Adrenal gland (tissue), 12 donors: ENCODE measurements around the gene PLOD3. TPM values are rescaled to one million over a fixed set of nuclear protein-coding genes. Genes with fewer than 3 reads are reported as not detected.
"Not testable (repeated sequence)": the region's sequence is repeated elsewhere in the genome, so short reads cannot be mapped to it uniquely, and the experiment has no call there.

Experiments used
- DNase-seq, 7 donors: peaks; one replicate each; pipeline ENCODE4 v3.0.0-alpha.2; 2019 to 2020
- H3K27ac ChIP-seq, 5 donors: fragments of 200-600 bp; sonication (generic) in 4 of 5; 1 replicate in 3 of 5; 2 replicates in 2 of 5; pipeline versions ENCODE4 v1.5.1 to v1.8.0; 2016 to 2020; ENCODE audit warnings: mild to moderate bottlenecking in 1 of 5
- H3K27me3 ChIP-seq: fragments of 200-600 bp; 2 replicates; pipeline ENCODE4 v1.8.0; 2021
- H3K36me3 ChIP-seq, 2 donors: fragments of 200-600 bp; replicated peaks in 1 of 2; 1 replicate in 1 of 2; 2 replicates in 1 of 2; pipeline versions ENCODE4 v1.5.1 to v1.8.0; 2018 to 2022
- H3K4me1 ChIP-seq, 2 donors: fragments of 200-600 bp; replicated peaks in 1 of 2; 1 replicate in 1 of 2; 2 replicates in 1 of 2; pipeline versions ENCODE4 v1.5.1 to v1.8.0; 2018 to 2021
- H3K4me3 ChIP-seq, 4 donors: fragments of 200-600 bp; sonication (generic) in 3 of 4; one replicate each; pipeline ENCODE4 v1.5.1; 2016 to 2018
- H3K9me3 ChIP-seq, 3 donors: fragments of 200-600 bp; sonication (generic) in 1 of 3; replicated peaks in 1 of 3; 1 replicate in 2 of 3; 2 replicates in 1 of 3; pipeline versions ENCODE4 v1.5.1 to v1.8.0; 2016 to 2021
- CTCF ChIP-seq, 6 experiments: fragments of 450-650 bp in 4 of 6; fragments of 200-600 bp in 2 of 6; sonication (generic) in 1 of 6; IDR thresholded peaks; 1 replicate in 5 of 6; 2 replicates in 1 of 6; pipeline versions ENCODE4 v1.5.1 to v1.8.0; 2016 to 2021; ENCODE audit warnings: antibody characterized with exemption in 6 of 6, mild to moderate bottlenecking in 2 of 6, moderate library complexity in 1 of 6
- POLR2A ChIP-seq, 2 donors: fragments of 450-650 bp; IDR thresholded peaks; one replicate each; pipeline ENCODE4 v1.6.1; 2017; ENCODE audit warnings: antibody characterized with exemption in 2 of 2, mild to moderate bottlenecking in 2 of 2, moderate library complexity in 1 of 2
- WGBS, 4 donors: extraction: QIAGEN DNeasy Blood & Tissue Kit in 2 of 4; methylation state at CpG; one replicate each; pipeline versions ENCODE4 v1.1.5 to v1.1.7; 2013 to 2017; 5-methylcytosine and 5-hydroxymethylcytosine counted together
- intact Hi-C, 2 donors: fragments of 100-400 bp; cut with DNase I; formaldehyde crosslinking; loops; one replicate each; pipeline versions ENCODE4 v1.14.1 to v1.15.0; 2022 to 2023
- polyA plus RNA-seq, 3 donors: library from polyadenylated mRNA; stranded (reverse); fragments of 200-250 nt in 2 of 3; fragments of 350-450 nt in 1 of 3; fragmentation: Illumina TruSeq in 1 of 3; extraction: RNeasy Lipid Tissue Mini Kit (QIAGEN cat#74804) in 1 of 3; gene quantifications; one replicate each; pipeline ENCODE4 v1.2.3, GENCODE V29; 2013 to 2014
- total RNA-seq, 9 donors: library from RNA; depleted of rRNA in 4 of 9; stranded (reverse); fragments of >200 nt in 4 of 9; fragments of 120-200 nt in 1 of 9; fragmentation: NEBNext Ultra II Directional in 1 of 9; extraction: Animal tissue kit (Norgen Biotek cat#: 25700) in 1 of 9; gene quantifications; one replicate each; pipeline versions ENCODE4 v1.1.0 to v1.2.4, GENCODE V29; 2013 to 2023
- donor health status: healthy with polysubstance abuse.
- donor health status: Bipolar disorder and iron deficiency.
- donor health status: DM: yes; HTN: yes; CAD: no.
- donor health status: DM: no; HTN: no; CAD: no.
- donor health status: DM: no; HTN: no; CAD: no.
- donor health status: DM: yes; HTN: yes; CAD: no.

The PLOD3 gene
- total and polyA plus RNA-seq, 12 donors: 24.1 to 62.2 (median 51.4) TPM

GRCh38 chr7:101205901-101206664 is 11.3 kb downstream of the PLOD3 start:
- Histone ChIP-seq H3K36me3 (peaks cover 0 to 26% of the 10 kb centered on the region in 2 donors), H3K27ac (no peak overlapping the region)
- WGBS, 4 donors: 80 to 89% (median 87%) methylated on average over 30 to 32 of the region's 32 CpGs

GRCh38 chr7:101203740-101204738 is 13.3 kb downstream of the PLOD3 start:
- H3K4me3 ChIP-seq, H3K36me3 ChIP-seq, H3K27ac ChIP-seq, H3K9me3 ChIP-seq, DNase-seq, H3K4me1 ChIP-seq, intact Hi-C loops: not testable (repeated sequence)
- H3K27me3 ChIP-seq: peaks cover 25% of the 10 kb centered on the region
- 70 to 73% (median 70%) methylated on average over 17 to 22 of the region's 22 CpGs for WGBS, 4 donors

More at GRCh38 chr7:101205901-101206664, 11.3 kb downstream of the PLOD3 start:
- Histone ChIP-seq H3K9me3 (no peaks in the 10 kb centered on the region), H3K4me3 (no peak overlapping the region), H3K27me3 (peaks cover 23% of the 10 kb centered on the region), H3K4me1 (peaks cover 0 to 5% of the 10 kb centered on the region in 2 donors)
- intact Hi-C loops: no loop called here
- TF ChIP-seq CTCF (IDR thresholded peaks at IDR 0.05) (no peak), POLR2A (IDR thresholded peaks at IDR 0.05) (no peak)
- no peak for DNase-seq

GRCh38 chr7:101202603-101202918 is 14.8 kb downstream of the PLOD3 start:
- Histone ChIP-seq H3K9me3 (no peaks in the 10 kb centered on the region), H3K27ac (no peak overlapping the region), H3K4me1 (peaks cover 0 to 5% of the 10 kb centered on the region in 2 donors), H3K36me3 (no peaks in the 10 kb centered on the region), H3K27me3 (peaks cover 31% of the 10 kb centered on the region), H3K4me3 (no peak overlapping the region)
- intact Hi-C loops: no loop called here
- TF ChIP-seq CTCF (IDR thresholded peaks at IDR 0.05) (no peak), POLR2A (IDR thresholded peaks at IDR 0.05) (no peak)
- WGBS, 4 donors: 84 to 97% (median 90%) methylated on average over 3 to 5 of the region's 5 CpGs
- DNase-seq: no peak

GRCh38 chr7:101201695-101202602 is 15.4 kb downstream of the PLOD3 start:
- H3K36me3 ChIP-seq: no peaks in the 10 kb centered on the region
- TF ChIP-seq POLR2A (IDR thresholded peaks at IDR 0.05) (no peak), CTCF (IDR thresholded peaks at IDR 0.05) (no peak)
- peaks cover 0 to 5% of the 10 kb centered on the region in 2 donors for H3K4me1 ChIP-seq
- WGBS, 4 donors: 0 to 46% (median 9%) methylated on average over 4 to 75 of the region's 75 CpGs
- peaks cover 31% of the 10 kb centered on the region for H3K27me3 ChIP-seq
- H3K9me3 ChIP-seq: no peaks in the 10 kb centered on the region
- no peak overlapping the region for H3K4me3 ChIP-seq
- intact Hi-C loops: no loop called here
- no peak overlapping the region for H3K27ac ChIP-seq
- DNase-seq: no peak
